NCI-H2081 treated with DMSO at 0.1 percent for 48 hours (cell line): ENCODE results near the gene CST6.
"Not testable (repeated sequence)": the region's sequence is repeated elsewhere in the genome, so short reads cannot be mapped to it uniquely, and the experiment has no call there.

Source experiments
- DNase-seq: peaks from one replicate; lab custom pipeline; 2025; lab: John Stamatoyannopoulos, UW

Gene CST6

DNA sequence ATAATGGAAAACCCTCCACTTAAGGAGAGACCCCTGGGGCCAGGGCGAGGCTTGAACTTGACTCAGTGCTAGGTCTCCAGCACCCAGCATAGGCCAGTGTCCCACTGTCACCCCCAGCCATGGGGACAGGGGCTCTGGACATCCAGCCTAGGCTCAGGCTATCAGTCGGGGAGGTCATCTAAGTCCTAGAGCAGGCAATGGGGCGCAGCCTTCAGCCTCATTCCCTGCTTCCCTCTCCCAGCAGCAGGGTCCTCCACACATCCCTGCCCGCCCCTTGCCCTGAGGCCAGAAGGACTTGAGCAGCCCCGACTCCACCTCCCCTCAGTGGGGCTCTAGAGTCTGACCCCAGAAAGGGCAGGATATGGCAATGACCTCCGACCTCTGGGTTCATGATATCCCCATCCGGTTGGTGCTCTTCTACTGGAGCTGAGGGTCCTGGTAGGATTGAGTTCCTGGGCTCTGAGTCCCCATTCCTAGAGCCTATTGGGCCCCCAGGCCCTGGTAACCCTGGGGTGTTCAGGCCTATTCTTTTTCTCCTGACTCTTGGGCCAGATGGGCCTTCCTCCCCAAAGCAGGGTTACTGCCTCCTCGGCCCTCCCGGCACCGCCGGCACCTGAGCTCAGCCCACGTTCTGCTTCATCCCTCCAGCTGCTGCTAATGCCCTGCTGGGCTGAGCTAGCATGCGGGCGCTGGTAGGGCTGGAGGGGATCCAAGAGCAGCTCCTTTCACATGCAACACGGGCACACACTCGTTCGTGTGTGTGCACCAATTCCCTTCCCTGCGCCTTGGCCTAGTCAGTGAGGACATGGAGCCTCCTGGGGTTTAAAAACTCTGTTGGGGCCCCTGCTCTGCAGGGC is 4.4 kb downstream of the CST6 start:
- DNase-seq: no peak

DNA sequence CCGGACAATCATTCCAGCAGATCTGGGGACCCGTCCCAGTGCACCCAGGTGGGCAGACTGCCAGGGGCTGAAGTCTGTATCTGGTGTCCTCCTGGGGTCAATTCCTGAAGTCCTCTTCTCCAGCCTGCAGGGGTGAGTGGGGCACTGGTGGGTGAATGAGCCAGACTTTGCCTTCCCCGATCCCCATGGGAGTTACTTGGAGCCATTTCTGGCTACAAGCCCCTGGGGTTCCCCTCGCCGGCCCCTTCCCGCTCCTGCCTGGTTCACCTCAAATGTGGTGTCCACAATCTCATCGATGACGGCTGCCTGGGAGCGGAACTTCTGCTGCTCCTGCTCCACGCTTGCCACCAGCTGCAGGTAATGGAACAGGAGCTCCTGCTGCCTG is 5.0 kb downstream of the CST6 start:
- DNase-seq: no peak

DNA sequence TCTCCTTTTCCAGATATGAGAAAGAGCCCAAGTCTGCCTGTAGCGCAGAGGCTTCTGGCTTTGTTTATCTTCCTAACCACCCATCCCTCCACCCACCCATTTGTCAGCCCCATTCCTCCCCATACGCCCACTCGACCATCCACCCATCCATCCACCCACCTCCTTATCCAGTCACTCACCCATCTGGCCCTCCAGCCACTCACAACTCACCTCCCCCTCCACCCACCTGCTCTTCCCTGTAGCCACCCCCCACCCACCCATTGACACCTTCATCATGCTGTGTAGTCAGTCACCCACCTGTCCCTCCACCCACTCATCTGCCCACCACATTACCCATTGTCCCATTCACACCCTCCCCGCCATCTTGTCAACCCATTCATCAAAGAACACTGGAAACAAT is 5.5 kb downstream of the CST6 start:
- no peak for DNase-seq

DNA sequence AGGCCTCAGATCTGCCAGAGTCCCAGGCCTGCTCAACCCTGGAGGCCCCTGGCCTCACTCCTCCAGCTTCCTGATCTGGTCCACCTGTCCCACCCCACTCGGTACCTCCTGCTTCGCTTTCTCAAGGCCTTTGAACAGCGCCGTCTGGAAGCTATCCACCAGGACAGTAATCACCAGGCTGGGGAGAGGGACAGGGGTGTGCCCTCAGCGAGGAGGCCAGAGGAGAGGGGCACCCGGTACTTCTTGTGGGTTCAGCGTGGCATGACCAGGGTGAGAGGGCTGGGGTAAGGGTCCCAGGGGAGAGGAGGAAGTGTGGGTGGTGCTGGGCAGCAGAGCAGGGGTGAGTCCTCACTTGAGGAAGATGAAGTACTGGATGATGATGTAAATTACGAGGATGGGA is 8.4 kb downstream of the CST6 start:
- no peak for DNase-seq

DNA sequence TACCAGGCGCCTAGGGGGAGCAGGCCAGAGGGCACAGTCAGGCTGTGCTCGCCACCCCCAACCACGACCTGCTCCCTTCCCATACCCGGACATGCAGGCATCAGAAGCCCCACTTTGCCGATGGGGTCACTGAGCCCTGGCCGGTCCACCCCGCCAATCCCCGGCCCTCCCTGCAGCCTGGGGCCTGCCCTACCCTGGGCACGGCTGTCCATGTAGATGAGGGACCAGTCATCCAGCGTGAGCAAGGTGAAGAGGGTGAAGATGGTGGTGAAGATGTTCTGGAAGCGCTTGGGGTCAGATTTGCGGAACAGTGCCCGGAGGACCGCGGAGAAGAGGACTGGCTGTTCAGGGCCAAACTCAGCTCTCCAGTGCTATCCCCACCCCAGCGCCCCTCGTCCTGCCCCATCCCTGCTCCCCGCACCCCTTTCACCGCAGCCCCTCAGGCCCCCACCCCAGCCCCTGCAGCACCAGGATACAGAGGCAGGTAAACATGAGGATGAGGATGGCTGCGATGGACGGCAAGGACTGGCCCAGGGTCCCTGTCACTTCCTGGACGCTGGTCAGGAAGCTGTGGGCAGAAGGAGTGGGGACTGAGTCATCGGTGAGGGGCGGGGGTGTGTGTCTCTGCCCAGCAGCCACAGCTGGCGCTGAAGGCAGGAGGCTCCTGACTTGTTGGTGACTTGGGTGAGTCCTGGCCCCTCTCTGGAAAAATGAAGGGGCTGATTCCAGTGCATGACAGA is 9.0 kb downstream of the CST6 start:
- no peak for DNase-seq

DNA sequence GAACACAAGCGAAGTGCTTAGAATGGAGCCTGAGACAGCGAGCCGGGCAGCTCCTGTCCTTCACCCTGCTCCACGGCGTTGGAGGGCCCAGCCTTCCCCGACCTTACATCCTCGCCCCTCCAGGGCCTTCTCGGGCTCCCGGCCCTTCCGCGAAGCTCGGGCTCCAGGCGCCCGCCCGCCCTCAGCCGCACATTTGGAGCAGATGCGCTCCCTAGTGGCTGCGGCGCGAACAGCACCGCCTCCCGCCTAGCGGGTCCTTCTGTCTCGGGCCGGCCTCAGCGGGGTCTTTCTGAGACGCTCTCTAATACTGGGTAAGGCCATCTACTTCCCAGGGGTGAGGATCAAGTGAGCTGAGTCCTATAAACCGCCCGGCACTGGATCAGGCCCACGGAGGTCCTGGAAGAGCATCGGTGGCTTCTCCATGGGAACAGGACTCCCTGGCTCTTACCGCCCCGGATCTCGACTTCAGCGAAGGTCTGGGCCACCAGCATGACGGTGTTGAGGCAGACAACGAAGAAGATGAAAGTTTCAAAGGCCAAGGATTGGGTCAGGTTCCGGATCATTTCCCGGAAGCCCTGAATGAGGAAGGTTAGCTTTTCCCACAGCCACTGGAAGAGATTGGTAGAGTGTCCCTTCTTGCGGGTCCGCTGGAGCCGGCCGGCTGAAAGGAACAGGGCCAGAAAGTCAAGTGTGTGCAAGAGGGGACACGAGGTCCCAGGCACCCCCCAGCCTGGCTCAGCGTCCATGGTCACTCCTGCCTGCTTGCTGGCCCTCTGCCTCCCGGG is 10.8 kb downstream of the CST6 start:
- DNase-seq: no peak

DNA sequence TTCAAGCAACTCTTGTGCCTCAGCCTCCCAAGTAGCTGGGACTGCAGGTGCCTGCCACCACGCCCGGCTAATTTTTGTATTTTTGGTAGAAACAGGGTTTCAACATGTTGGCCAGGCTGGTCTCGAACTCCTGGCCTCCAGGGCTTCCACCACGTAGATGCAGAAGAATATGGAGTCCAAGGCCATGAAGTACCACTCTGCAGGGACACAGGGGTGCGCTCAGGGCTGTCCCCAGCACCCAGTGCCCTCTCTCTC is 11.3 kb downstream of the CST6 start:
- DNase-seq: not testable (repeated sequence)

DNA sequence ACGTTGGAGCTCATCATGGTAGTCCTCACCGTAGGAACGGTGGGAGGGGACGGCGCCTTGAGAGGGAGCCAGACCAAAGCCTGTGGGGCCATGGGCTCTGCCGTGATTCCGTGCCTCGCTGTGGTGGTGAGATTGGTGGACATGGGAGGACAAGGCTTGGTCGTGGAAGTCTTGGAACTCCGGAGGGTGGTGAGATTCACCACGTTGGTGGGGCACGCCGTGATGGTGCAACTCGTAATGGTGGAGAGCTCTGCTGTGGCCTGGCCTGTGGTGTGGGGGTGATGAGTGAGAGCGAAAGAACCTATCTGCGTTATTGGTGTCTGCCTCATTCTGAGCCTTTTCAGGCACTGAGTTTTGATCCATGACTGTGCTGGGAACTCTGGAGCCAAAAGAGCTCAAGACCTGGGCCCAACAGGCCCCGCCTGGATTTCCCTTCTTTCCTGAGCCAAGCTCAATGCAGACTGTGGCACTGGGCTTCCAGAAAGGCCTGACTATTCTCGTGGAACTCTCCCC is 14.3 kb downstream of the CST6 start, which contains the start of gene CATSPER1:
Gene CATSPER1 (minus strand): TSS at position 463 of the 513 bp plus-strand sequence. CDS start 100 bp downstream, at position 363.
- DNase-seq: no peak

DNA sequence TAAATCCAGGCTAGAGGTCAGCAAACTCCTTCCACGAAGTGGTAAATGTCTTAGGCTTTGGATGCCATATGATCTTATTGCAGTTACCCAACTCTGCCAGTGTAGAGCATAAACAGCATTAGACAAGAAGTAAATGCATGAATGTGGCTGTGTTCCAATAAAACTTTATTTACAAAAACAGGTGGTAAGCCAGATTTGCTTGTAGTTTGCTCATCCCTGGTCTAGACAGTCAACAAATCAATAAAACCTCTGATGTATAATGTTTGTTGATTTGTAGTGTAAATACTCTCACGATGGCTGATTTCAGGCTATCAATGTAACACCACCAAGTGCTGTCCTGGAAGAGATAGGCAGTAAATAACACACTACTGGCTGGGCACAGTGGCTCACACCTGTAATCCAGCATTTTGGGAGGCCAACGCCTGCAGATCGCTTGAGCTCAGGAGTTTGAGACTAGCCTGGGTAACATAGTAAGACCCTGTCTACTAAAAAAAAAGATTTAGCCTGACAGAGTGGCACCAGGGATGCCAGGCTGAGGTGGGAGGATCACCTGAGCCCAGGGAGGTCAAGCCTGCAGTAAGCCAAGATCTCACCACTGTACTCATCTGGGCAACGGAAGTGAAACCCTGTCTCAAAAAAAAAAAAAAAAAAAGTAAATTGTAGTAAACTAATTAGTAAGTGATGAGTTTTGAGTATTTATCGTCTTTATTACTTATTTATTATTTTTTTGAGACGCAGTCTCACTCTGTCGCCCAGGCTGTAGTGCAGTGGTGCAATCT is 21.3 kb downstream of the CST6 start:
- DNase-seq: no peak

DNA sequence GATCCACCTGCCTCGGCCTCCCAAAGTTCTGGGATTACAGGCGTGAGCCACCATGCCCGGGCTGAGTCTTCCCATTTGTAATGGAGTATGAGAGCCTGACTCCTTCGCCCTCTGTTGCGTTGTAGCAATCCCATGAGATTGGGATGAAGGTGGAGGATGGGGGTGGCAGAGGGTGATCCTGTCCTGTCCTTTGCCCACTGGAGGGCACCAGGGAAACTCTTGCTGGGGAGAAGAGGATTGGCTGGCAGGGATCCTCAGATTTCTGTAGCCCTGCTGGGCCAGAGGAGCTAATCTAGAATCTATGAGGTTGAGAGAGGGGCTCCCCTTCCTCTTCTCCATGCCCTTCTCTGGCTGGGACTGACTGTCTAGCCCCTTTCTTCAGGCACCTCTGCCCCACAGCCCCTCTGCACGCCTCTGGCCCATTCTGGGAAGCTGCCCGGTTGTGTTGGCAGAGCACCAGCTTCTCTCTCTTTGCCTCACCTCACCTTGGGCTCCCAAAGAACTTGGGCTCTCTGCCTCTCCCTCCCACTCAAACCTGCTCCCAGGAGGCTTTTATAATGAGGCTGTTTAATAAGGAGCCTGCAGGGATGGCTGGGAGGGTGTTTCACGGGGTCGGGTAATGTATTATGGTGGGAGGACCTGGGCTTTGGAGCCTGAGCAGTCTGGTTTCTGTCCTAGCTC is 24.0 kb downstream of the CST6 start:
- DNase-seq: no peak

DNA sequence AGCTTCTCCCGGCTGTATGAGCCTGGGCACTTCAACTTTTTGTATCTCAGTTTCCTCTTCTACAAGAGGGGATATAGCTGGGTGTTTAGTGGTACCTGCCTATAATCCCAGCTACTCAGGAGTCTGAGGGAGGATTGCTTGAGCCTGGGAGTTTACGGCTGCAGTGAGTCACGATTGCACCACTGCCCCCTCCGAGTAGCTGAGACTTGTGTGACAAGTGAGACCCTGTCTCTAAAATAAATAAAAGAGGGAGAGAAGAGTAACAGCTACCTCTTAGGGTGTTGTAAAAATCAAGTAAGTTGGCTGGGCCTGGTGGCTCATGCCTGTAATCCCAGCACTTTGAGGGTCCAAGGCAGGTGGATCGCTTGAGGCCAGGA is 24.5 kb downstream of the CST6 start:
- DNase-seq: no peak

DNA sequence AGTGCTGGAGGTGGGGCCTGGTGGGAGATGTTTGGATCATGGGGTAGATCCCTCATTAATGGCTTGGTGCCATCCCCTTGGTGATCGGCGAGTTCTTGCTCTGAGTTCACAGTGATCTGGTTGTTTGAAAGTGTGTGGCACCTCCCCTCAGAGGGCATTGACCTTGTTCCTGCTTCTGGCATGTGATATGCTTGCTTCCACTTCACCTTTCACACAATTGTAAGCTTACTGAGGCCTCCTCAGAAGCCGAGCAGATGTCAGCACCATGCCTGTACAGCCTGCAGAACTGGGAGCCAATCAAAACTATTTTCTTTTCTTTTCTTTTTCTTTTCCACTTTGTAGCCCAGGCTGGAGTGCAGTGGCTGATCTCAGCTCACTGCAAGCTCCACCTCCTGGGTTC is 25.5 kb downstream of the CST6 start:
- DNase-seq: no peak

DNA sequence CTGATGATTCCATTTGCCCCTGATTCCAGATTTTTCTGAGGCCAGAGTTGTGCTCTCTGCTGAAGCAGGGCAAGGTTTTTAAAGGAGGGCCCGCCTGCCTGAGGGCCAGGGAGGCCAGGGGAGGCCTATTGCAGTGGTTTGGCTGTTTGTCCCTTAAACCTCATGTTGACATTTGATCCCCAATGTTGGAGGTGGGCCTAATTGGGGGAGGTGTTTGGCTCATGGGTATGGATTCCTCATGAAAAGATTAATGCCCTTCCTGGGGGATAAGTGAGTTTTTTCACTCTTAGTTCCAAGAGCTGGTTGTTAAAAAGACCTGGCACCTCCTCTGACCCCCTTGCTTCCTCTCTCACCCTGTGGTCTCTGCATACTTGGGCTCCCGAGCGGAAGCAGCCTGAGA is 28.0 kb downstream of the CST6 start:
- no peak for DNase-seq

DNA sequence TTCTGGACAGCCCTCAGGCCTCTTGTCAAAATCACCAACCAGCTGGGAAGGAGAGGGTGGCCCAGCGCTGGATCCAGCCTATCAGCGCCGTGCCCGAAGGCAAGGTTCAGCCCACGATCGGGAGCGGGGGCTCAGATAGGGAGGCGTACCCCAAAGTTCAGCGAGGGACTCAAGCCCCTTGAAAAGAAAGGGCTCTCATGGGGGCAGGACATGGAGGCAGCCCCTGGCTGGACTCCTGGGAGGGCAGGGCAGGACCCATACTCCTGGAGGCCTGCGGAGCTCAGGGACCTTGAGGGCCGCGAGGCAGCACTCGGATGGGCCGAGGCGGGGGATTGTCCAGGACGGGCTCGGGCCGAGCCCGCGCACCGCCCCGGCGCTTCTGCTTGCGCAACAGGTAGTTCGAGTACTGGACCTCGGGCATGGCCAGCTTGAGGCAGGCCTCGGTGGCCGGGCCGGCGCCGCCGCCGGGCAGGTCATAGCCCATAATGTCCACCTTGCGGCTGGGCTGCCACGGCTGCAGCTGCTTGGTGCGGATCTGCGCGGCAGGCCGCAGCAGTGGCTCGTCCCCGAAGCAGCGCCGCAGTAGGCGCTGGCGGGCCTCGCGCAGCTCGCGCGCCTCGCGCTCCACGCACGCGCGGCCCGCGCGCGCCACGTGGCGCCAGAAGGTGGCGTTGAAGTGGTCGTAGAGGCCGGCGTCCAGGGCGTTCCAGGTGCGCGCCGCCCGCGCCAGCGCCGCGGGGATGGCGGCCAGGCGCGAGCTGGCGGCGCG is 30.6 kb downstream of the CST6 start:
- DNase-seq: no peak

DNA sequence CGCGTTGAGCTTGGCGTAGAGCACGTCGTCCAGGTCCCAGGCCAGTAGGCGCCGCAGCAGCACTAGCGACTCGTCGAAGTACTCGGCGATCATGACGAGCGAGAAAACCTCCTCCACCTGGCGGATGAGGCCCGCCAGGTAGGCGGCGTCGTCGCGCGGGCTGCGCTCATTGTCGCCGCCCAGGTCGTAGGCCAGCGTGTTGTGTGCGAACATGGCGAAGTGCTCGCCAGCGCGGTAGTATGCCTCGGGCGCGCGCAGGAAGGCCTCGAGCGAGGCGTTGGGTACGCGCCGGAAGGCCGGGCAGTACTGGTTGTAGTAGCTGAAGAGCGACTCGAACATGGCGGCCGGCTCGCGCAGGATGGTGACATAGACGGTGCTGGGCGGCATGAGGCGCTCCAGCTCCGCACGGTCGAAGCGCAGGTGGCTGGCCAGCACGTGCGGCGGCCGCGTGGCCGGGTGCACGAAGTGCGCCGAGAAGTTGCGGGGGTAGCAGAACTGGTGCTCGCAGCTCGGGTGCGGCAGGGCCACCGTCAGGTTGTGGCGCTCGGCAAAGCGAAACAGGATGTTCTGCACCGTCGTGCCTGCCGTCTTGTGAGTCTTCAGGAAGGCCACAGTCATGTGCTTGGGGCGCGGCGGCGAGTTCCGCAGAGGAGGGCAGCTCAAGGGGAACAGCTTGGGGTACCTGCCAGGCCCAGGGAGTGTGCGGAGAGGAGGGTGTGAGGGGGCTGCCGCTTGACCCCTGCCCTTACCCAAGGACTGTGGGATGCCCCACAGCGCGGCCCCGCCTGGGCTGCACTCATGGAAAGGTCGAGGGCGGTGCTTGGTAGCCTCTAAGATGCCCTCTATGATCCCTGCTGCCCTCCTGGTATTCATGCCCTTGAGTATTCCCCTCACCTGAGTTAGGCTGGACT is 31.4 kb downstream of the CST6 start:
- DNase-seq: no peak

DNA sequence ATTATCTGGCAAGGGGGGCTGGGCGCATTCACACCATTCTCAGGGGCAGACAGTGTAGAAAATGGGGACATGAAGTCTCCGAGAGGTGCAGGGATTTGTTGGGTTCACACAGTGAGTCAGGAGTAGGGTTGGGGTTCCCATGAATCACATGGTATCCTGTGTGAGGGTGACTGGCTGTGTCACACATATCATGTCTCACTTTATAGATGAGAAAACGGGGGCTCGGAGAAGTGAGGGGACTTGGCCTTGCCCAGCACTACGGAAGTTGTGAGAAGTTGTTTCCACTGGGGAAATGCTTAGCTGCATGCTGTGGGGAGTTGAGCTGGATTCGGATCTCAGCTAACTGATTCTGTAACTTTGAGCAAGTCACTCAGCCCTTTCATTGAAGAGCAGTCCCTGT is 32.9 kb downstream of the CST6 start:
- no peak for DNase-seq

DNA sequence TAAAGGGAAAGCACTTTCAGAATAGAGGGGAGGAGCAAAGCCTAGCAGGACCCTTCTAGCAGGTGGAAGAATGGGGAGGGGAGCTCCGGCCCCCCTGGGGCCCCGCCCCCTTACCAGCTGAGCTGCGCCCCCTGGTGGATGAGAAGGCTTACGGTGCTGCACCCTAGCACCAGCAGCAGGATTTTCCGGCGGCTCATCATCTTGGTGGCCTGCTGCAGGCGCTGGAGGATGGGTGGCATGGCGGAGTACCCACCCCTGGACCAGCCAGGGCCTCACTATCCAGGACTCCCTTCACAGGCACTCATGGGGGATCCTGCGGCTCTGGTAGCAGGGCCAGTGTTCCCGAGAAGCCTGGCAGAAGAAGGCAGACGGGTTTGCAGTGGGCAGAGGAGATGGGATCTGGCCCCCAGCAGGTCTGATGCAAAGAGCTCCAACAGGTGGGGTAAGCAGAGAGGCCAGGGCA is 33.4 kb downstream of the CST6 start:
- no peak for DNase-seq

DNA sequence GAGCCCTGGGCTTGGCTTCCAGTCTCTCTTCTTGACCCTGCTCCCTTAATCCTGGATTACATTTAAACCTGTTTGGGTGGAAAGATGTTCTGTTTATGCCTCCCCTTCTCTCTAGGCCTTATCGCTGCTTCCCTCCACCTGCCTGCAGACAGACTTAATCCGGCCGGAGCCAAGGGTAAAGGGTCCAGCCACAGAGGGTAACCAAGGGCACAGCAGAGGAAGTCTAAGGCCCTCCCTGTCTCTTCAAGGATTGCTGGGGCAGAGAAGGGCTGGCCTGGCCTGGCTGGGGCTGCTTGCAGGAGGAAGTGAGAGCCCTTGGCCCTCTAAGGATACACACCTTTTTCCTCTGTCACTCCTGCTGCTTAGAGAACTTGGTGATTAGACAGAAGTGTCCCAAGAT is 35.1 kb downstream of the CST6 start:
- DNase-seq: no peak
